ENCODE results near the gene WEE2.

- TF ChIP-seq POLR2AphosphoS5 (IDR thresholded peaks at IDR 0.05; ENCODE audit: low read depth, low read length) (no peak), POLR2A (IDR thresholded peaks at IDR 0.05; ENCODE audit: low read depth, low read length) (no peak)
Observed at GRCh38 chr7:141738592-141739013, 30.4 kb downstream of the WEE2 start.

Measured in GM12892 (cell line).